Left ventricle myocardium superior (tissue), 1 donor: Measurements from ENCODE around the gene RAB27A. TPM values are rescaled to one million over a fixed set of nuclear protein-coding genes. Genes with fewer than 3 reads are reported as not detected.
"Not testable (repeated sequence)": the region's sequence is repeated elsewhere in the genome, so short reads cannot be mapped to it uniquely, and the experiment has no call there.

ENCODE experiments used
- ATAC-seq: fragments of 200-7000 bp; cut with Tn5 transposase; one replicate; pipeline ENCODE4 v1.9.1; 2020; ENCODE audit warnings: mild to moderate bottlenecking, moderate library complexity
- DNase-seq: peaks from one replicate; pipeline ENCODE4 v3.0.0-alpha.2; 2020
- intact Hi-C: fragments of 100-400 bp; cut with micrococcal nuclease; formaldehyde crosslinking; loops from one replicate; pipeline ENCODE4 v1.11.0; 2022
- long read RNA-seq: library from polyadenylated mRNA; unstranded; transcript quantifications from one replicate; pipeline ENCODE4 v2.0.0, GENCODE V29; 2021
- total RNA-seq: library from RNA; stranded (reverse); fragmentation: NEBNext Ultra II Directional; extraction: Animal tissue kit (Norgen Biotek cat#: 25700); gene quantifications from one replicate; pipeline ENCODE4 v1.2.1, GENCODE V29; 2021
- donor health status: DM: no; HTN: yes; CAD: no; lungs with severe emphysema.

RAB27A gene
- total RNA-seq: 5.7 TPM
- long read RNA-seq, partial matches to known transcripts: 0 of 4 reads
- long read RNA-seq, other reads (novel, unspliced or antisense): 1 of 4 reads

DNA sequence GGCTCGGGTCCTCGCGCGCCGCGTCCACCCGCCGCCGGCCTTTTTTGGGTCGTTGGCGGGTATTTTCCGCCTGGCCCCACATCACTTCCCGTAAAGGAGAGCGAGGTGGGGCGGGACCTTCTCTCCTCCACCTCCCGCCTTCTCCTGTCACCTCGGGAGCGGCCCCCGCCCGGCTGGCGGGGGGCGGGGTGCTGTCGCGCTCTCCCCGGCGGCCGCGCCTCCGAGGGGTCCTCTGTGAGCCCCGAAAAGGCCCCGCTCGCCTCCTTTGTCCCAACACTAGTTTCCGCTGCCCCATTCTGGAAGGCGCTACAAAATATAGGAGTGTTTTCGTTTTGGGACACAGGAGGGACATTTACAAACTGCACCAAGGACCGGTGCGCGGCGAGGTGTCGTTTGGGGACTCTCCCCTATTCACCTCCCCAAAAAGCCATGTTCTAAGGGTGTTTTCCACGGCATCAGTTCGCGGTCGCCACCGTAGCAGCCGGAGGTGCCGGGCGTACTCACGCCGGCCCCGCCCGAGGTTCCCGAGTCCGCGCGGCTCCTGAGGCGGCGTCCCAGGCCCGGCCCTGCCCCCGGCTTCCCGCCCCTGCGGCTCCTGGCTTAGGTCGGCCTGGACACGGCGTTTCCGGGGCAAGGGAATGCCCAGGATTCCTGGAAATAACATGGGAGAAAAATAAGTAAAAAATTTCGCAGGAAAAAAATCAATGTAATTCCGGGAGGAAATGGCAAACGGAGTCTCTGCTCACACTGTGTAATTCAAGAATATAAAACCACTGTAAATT, at the start of gene RAB27A:
RAB27A (minus strand) TSS at position 68 of the 782 bp plus-strand sequence. CDS start 54,879 bp downstream, outside the sequence.
- ATAC-seq (peak; percentile 94), DNase-seq (peak; percentile 82)
- intact Hi-C loops: loop anchor here (2.0 kb wide), 1 partner anchor 73 kb away; no protein-coding TSS in a partner anchor

DNA sequence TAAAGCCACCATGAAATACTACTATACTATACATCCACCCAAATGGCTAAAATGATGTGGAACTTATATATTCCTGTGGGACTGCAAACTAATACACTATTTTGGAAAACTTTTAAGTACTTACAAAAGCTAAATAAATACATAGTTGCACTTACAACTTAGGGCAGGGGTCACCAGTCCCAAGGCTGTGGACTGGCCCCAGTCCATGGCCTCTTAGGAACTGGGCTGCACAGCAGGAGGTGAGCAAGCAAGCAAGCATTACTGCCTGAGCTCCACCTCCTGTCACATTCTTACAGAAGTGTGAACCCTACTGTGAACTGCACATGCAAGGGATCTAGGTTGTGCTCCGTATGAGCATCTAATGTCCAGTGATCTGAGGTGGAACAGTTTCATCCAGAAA, 47.5 kb upstream of the RAB27A start:
- intact Hi-C loops: no loop called here
- no peak for DNase-seq
- no peak for ATAC-seq

DNA sequence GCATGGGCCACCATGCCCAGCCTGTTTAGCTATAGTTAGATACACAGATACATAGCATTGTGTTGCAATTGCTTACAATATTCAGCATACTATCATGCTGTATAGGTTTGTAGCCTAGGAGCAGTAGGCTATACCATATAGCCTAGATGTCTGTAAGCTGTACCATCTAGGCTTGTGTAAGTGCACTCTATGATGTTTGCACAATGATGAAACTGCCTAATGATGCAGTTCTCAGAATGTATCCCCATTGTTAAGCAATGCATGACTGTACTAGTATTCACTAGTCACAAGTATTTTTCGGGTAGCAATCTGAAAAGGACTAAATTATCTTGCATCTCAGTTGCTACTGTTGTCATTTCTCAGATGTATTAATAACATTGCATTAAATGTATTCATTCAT, 45.4 kb upstream of the RAB27A start:
- intact Hi-C loops: no loop called here
- DNase-seq: no peak
- ATAC-seq: no peak

DNA sequence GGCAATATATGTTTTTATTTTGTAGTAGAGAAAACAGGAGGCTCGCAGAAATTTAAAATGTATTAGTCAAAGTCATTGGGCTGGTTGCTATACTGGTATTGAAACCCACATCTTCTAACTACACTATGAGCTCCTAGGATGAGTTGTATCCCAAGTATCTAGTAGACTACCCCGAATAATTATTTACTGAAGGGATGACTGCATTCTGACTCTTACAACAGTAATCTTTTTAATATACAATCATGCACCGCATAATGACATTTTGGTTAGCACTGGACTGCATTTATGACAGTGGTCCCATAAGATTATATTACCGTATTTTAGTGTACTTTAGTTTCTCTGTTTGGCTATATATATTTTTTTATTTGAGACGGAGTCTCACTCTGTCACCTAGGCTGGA, 44.8 kb upstream of the RAB27A start:
- DNase-seq: no peak
- no peak for ATAC-seq
- intact Hi-C loops: no loop called here

DNA sequence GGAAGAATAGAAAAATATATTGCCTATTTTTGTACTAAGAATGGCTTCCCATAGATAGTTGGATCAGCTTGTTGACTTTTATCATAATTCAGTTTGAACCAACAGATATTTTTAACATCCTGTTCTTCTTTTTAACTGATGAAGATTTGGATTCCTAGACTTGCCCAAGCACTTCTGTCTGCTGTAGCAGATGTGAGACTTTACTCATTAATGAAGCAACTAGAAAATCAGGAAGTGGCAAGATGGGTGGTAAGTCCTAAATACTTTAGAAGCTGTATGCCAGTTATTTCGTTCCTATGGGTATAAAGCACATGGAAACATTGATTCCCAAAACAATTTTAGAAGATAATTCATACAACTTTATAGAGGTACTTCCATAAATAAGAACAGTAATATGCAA, 37.8 kb upstream of the RAB27A start:
- no peak for ATAC-seq

DNA sequence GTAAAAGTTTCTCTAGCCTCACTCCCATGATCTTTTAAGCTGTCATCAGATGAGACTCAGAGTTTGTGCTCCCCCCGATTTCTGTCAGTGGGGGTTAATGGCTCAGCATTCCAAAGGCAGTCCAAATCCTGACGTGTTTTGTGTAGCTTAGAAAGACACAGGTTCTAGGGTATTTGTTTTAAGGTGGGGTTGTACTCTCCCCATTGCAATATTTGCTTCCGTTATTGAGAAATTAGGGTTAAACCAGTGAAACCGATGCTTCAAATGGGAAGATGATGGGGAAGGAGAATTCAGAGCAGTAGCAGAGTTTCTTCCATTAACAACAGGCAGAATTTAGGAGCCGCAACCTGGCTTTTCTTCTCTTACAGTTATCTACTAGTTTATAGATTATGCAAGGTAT, 32.9 kb upstream of the RAB27A start:
- DNase-seq: no peak
- intact Hi-C loops: no loop called here
- no peak for ATAC-seq

More for the DNA sequence above, 37.8 kb upstream of the RAB27A start:
- intact Hi-C loops: no loop called here
- DNase-seq: no peak

DNA sequence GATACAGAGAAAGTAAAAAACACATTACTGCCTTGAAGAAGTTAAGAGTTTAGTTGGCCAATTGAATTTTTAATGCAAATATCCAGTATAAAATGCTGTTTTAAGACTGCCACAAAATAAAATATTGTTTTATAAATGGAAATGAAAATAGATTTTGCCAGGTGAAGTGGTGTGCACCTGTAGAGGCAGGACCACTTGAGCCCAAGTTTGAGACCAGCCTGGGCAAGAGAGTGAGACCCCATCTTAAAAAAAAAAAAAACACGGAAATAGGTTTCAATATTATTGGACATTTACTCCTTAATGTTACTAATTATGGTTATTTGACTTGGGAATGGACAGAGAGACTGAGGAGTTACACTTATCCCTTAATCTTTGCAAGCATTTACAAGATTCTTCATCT, 31.4 kb upstream of the RAB27A start:
- no peak for ATAC-seq
- intact Hi-C loops: no loop called here

DNA sequence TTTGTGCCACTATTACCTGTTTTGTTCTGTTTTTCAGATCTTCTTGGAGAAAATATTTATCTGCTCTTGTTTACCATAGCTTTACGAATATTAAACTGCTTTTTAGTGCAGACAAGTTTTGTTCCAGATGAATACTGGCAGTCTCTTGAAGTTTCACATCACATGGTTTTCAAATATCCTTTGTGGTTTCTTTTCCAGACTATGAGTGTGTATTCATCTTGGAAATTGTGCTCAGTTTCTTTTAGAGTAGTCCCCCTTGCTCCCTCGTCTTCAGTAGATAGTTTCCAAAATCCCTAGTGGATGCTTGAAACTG, 30.6 kb upstream of the RAB27A start:
- DNase-seq (no peak), ATAC-seq (no peak)
- intact Hi-C loops: no loop called here

More for the DNA sequence above, 31.4 kb upstream of the RAB27A start:
- no peak for DNase-seq

DNA sequence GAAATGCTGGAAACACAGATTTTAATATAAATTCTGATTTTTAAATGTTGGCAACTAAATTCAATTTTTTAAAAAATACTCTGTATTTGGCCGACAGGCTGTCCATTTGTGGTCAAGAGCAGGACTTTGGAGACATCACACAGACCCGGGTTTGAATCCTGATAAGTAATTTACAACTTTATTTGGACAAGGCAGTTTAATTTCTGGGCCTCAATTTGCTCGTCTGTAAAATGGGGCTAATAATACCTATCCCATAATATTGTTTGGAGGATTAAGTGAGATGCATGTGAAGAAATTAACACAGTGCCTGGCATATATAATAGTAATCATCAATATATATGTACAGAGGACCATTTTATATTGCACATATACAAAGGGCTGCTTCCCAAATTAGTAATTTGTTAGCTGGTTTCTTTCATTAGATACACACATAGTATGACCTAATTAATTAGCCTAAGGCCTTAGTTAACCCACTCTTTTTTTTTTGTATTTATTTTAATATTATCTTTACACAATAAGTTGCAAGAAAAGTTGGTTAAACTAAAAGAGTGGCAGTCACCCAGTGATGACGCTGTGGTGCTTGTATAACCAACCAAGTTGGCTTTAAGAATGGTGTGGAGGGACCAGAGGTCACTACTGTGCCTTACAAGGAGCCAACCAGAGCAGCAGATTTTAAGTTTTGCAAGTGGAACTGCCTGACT, 30.1 kb upstream of the RAB27A start:
- intact Hi-C loops: no loop called here
- no peak for ATAC-seq
- DNase-seq: no peak

DNA sequence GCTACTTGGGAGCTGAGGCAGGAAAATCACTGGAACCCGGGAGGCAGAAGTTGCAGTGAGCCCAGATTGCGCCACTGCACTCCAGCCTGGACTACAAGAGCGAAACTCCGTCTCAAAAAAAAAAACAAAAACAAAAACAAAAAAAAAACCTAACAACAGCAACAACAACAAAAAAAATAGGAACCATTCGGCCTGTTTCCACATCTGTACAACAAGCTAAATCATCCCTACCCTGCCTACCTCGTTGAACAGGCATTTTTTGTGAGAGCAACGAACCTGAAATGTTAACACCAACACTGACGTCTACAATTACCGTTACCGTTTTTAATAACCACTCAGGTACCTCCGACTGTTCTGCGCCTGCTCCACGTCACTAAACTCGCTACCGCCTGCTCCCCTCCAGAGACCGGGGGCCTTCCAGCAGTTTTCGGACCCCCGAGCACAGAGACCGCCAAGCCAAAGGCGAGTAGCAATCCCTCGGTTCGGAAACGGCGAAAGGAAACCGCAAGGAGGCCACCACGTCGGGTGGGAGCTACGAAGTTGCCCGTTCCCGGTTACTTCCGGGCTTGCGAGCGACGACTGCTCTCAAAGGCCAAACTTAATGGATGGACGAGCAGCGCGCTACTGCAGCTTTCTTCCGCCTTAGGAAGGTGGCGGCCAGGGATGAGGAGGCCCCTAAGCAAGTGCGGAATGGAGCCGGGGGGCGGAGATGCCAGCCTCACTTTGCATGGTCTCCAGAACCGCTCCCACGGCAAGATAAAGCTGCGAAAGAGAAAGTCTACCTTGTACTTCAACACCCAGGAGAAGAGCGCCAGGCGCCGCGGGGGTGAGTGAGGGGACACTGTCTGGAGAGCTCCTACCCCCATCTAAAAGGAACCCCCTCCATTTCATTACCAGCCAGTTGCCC, 29.2 kb upstream of the RAB27A start, which contains the start of the genes PIGB and PIGBOS1:
PIGB (plus strand) TSS at position 635 of the 907 bp plus-strand sequence; CDS start at position 664, 29 bp downstream.
PIGBOS1 (minus strand) TSS at position 536 of the 907 bp plus-strand sequence. CDS start 1,331 bp downstream, outside the sequence.
- DNase-seq (peak; percentile 87), ATAC-seq (peak; percentile 99)
- intact Hi-C loops: no loop called here

DNA sequence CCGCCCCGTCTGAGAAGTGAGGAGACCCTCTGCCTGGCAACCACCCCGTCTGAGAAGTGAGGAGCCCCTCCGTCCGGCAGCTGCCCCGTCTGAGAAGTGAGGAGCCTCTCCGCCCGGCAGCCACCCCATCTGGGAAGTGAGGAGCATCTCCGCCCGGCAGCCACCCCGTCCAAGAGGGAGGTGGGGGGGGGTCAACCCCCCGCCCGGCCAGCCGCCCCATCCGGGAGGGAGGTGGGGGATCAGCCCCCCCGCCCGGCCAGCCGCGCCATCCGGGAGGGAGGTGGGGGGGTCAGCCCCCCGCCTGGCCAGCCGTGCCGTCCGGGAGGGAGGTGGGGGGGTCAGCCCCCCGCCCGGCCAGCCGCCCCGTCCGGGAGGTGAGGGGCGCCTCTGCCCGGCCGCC, 13.2 kb upstream of the RAB27A start:
- DNase-seq: not testable (repeated sequence)

DNA sequence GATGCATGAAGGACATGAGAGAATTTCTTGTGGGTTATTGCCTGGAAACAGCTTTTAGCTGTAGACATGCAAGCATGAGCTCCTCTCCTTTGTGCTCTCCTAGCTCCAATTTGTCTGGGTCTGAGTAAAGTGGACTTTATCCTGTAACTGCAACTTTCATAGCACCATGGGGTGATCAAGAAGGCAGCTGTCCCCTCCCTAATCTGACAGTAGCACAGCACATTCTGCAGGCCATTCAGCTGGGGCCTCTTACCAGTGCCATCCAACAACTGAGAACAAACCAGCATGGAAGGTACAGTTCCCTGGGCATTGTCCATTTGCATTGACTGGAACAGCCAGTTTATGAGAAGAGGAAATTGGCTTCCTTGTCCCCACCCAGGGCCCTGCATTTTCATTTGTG, 7.7 kb upstream of the RAB27A start:
- no peak for ATAC-seq
- DNase-seq: no peak

More for the DNA sequence above, 13.2 kb upstream of the RAB27A start:
- ATAC-seq, intact Hi-C loops: not testable (repeated sequence)

DNA sequence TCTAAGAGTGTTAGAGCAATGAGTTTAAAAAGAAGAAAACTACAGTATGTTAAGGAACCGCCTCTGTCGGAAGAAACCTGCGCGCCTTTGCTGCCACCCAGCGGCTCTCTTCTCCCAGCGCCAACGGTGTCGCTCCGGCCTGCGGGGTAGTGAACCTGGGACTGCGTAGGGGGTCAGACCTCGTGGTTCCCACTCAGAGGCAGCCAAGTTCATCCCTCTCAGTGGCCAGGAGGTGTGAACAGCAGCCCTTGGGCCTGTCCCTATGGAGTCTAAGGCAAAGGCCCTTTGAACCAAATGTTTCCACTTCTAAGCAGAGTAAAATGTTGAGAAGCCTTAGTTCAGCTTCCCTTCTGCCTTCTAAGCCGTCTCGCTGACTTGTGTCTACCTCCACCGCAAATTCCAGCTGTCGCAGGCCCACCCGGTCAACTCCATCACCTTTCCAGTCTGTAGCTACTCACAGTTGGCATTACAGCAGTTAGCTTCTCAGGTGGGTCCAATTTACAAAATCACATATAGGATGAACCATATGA, 980 bp upstream of the RAB27A start:
- intact Hi-C loops: loop anchor here (2.0 kb wide), 1 partner anchor 74 kb away; no protein-coding TSS in a partner anchor
- peak; percentile 94 for ATAC-seq
- DNase-seq: peak; percentile 89

More for the DNA sequence above, 7.7 kb upstream of the RAB27A start:
- intact Hi-C loops: no loop called here

DNA sequence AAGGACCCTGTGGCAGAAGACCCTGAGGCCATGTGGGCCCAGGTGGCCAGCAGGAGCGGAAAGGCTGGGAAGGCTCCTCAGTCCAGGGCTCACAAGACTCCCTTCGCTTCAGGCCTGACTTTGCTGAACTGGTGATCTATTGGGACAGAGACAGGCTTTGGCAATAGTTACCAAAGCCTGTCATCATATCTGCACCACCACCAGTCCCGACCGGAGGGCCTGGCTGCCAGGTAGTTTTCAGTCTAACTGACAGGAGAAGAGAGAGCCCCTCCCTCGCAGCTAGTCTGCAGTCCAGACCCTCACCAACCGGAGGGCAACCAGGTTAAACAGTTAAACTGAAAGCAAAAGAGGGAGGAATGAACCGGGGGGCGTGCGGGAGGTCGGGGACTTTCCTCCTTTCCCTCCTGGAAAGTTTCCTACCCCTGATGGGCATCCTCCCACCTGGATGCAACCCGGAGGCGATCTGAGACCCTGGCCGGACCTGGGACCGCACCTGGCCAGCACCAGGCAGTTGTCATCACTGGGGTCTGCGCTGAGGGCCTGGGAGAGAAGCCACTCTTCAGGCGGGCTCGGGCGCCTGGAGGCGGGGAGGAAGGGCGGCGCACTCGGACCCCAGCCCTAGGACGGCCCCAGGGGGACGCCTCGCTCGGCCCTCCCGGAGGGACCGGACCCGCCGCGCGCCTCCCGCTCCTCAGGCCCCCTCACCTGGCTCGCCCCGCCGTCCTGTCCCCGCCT, 435 bp downstream of the RAB27A start:
- ATAC-seq: peak; percentile 40
- intact Hi-C loops: no loop called here
- DNase-seq: peak; percentile 43

DNA sequence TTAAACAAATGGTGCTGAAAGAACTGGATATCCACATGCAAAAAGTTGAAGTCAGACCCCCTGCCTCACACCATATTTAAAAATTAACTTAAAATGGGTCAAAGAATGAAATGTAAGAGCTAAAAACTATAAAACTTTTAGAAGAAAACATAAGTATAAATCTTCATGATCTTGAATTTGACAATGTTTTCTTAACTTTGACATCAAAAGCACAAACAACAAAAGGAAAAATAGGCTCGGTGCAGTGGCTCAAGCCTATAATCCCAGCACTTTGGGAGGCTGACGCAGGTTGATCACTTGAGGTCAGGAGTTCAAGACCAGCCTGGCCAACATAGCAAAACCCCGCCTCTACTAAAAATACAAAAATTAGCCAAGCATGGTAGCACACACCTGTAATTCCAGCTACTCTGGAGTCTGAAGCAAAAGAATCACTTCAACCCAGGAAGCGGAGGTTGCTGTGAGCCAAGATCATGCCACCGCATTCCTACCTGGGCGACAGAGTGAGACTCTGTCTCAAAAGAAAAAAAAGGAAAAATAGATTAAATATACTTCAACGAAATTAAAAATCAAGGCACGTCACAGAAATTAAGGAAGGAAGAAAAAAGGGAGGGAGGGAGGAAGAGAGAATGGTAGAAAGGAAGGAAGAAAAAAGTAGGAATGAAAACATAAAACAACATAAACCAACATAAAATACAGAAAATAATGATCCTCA, 1.5 kb downstream of the RAB27A start:
- intact Hi-C loops: no loop called here
- ATAC-seq (no peak), DNase-seq (no peak)

DNA sequence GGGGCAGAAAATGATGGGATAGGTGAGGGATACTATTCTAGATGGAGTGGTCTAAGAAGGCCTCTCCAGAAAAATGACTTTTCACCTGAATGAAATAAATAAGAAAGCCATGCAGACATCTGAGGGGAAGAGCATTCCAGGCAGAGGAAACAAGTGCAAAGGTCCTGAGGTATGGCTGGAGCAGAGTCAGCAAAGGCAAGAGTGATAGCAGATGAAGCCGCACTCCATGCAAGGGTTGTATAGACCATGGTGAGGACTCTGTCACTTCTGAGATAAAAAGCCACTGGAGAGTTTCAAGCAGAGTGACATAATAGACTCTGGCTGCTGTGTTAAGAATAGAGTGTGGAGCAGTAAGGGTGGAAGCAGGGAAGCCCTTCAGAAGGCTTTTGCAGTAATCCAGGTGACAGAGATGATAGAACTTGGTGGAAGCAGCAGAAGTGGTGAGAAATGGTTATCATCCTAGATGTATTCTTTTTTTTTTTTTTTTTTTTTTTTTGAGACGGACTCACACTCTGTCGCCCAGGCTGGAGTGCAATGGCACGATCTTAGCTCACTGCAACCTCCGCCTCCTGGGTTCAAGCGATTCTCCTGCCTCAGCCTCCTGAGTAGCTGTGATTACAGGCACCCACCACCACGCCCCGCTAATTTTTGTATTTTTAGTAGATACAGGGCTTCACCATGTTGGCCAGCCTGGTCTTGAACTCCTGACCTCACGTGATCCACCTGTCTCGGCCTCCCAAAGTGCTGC, 3.0 kb downstream of the RAB27A start:
- DNase-seq, intact Hi-C loops, ATAC-seq: not testable (repeated sequence)

DNA sequence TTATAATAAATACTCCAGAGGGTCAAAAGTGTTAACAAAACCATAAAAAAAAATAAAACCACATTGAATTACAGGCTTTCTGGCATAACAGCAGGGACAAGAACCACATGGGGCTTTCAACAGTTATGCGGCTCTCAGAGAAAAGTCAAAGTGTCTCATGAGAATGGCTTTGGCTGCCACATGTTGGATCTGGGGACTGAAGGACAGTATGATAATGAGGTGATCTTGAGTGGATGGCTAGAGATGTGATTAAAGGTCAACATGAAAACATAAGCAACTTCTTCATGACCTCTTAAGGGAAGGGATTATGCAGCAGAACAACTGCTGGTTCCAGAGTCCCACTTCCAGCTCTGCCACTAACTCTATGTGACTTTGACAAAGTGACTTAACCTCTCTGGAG, 5.2 kb downstream of the RAB27A start:
- no peak for DNase-seq
- ATAC-seq: no peak
- intact Hi-C loops: no loop called here
